Stimulated activated CD8-positive, alpha-beta memory T cell treated with anti-CD3 and anti-CD28 coated beads, Interleukin-2, amount 100 ng/mL, for 1 hour (primary cell): ENCODE data around the gene MEST.
"Not testable (repeated sequence)": the region's sequence is repeated elsewhere in the genome, so short reads cannot be mapped to it uniquely, and the experiment has no call there.

Experiments used
- DNase-seq, 2 donors: peaks; one replicate each; pipeline ENCODE4 v3.0.0-alpha.2; 2020; ENCODE audit warnings: low read depth in 2 of 2

MEST gene

GRCh38 chr7:130523519-130524125, 31.7 kb downstream of the MEST start:
- not testable (repeated sequence) for DNase-seq

DNA sequence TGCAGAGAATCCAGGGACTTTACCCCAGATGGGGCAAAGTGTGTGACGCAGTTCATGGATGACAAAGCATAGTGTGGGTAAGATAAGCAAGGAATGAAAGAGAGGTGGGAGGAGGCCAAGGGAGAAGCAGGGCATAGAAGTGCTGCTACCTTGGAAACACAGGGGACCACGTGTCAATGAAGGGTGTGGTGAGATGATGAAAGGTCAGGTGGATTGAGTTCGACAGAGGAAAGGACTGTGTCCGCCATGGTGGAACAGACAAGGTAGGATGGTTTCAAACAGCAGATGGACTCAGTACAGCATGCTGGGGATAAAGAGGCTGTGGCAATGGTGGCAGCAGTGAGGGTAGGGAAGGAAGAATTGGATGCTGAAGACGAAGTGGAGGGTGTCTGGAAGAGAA, 32.7 kb downstream of the MEST start:
- no peak for DNase-seq

- DNase-seq = not testable (repeated sequence)
Observed at GRCh38 chr7:130527752-130528355, 36.0 kb downstream of the MEST start.

GRCh38 chr7:130529417-130529816, 37.5 kb downstream of the MEST start:
- DNase-seq = no peak

DNA sequence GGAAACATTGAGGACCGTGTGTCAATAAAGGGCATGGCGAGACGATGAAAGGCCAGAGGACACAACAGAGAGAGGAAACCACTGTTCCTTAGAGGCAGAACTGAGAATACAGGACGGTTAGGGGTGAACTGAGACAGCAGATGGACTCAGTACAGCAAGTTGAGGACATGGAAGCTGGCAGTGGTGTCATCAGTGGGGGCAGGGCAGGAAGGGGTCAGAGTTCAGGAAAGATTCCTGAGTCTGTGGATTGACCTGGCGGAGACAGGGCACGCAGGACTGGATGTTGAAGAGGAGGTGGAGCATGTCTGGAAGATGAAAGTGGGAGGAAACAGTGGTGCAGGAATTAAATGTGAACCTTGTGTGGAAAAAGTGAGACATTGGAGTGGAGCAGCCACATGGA, 46.0 kb downstream of the MEST start:
- DNase-seq = not testable (repeated sequence)

DNA sequence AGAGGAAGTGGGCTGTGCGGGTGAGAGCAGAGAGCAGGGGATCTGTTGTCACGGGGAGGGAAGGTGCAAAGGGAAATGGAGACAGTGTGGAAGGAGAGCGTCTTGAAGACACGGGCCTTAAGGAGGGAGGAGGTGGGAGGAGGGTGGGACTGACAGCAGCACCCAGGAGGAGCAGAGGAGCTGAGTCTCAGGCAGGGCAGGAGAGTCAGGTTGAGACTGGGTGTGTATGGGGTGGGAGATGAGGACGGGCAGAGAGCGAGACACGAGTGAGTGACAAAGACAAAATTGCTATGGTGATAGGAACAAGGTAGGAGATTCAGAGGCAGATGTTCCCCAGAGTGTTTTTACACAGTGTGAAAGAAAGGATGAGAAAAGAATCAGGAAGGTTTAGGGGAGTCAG, 49.4 kb downstream of the MEST start:
- DNase-seq = not testable (repeated sequence)

DNA sequence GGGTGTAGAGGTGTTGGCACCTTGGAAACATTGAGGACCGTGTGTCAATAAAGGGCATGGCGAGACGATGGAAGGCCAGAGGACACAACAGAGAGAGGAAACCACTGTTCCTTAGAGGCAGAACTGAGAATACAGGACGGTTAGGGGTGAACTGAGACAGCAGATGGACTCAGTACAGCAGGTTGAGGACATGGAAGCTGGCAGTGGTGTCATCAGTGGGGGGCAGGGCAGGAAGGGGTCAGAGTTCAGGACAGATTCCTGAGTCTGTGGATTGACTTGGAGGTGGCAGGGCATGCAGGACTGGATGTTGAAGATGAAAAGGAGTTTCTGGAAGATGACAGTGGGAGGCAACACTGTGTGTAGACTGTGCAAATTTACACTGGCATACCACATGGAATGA, 50.4 kb downstream of the MEST start:
- DNase-seq = not testable (repeated sequence)

- DNase-seq = no peak
Observed at GRCh38 chr7:130543487-130544010, 51.7 kb downstream of the MEST start.

GRCh38 chr7:130544356-130544755, 52.5 kb downstream of the MEST start:
- no peak for DNase-seq

- no peak for DNase-seq
Observed at GRCh38 chr7:130553398-130554029, 61.6 kb downstream of the MEST start.

GRCh38 chr7:130554481-130554880, 62.6 kb downstream of the MEST start:
- DNase-seq = no peak
